GM21526 (cell line): ENCODE results near the gene CEP76.

Experiments
- ATAC-seq: cut with Tn5 transposase; IDR thresholded peaks from one replicate; pipeline ENCODE4 v1.9.1; 2021; ENCODE audit warnings: moderate library complexity; ENCODE audit not compliant: unreplicated experiment, low FRiP score

The CEP76 gene

GRCh38 chr18:12702221-12703095 lies at the start of gene CEP76, which contains the start of gene PSMG2:
Gene CEP76, minus strand, starts transcription at chr18:12702723. Its CDS starts 175 bp downstream, at chr18:12702548.
Gene PSMG2, plus strand, starts transcription at chr18:12703042. Its CDS starts 66 bp downstream, at chr18:12703108.
- ATAC-seq, result peak; percentile 63

- ATAC-seq, result no peak
These were observed 49.4 kb upstream of the CEP76 start for GRCh38 chr18:12751891-12752290.

GRCh38 chr18:12751503-12751884 lies 49.0 kb upstream of the CEP76 start:
- no peak for ATAC-seq

- ATAC-seq, result no peak
These were observed 48.4 kb upstream of the CEP76 start for GRCh38 chr18:12750715-12751502.

GRCh38 chr18:12750076-12750714 lies 47.7 kb upstream of the CEP76 start:
- ATAC-seq, result peak; percentile 55

GRCh38 chr18:12749121-12749520 lies 46.6 kb upstream of the CEP76 start:
- ATAC-seq, result no peak

GRCh38 chr18:12748671-12749070 lies 46.1 kb upstream of the CEP76 start:
- ATAC-seq, result no peak

- no peak for ATAC-seq
These were observed 45.2 kb upstream of the CEP76 start for GRCh38 chr18:12747530-12748315.

GRCh38 chr18:12745095-12745795 lies 42.7 kb upstream of the CEP76 start:
- ATAC-seq, result no peak

- ATAC-seq, result no peak
These were observed 41.6 kb upstream of the CEP76 start for GRCh38 chr18:12744103-12744502.

- ATAC-seq, result no peak
These were observed 39.9 kb upstream of the CEP76 start for GRCh38 chr18:12742453-12742852.

- no peak for ATAC-seq
These were observed 38.8 kb upstream of the CEP76 start for GRCh38 chr18:12741351-12741750.

- ATAC-seq, result no peak
These were observed 34.9 kb upstream of the CEP76 start for GRCh38 chr18:12737243-12737902.

- no peak for ATAC-seq
These were observed 24.4 kb upstream of the CEP76 start for GRCh38 chr18:12726774-12727550.

GRCh38 chr18:12726331-12726730 lies 23.8 kb upstream of the CEP76 start:
- no peak for ATAC-seq

GRCh38 chr18:12722731-12723130 lies 20.2 kb upstream of the CEP76 start:
- ATAC-seq, result no peak

- no peak for ATAC-seq
These were observed 19.2 kb upstream of the CEP76 start for GRCh38 chr18:12721495-12722275.

- no peak for ATAC-seq
These were observed 8.9 kb upstream of the CEP76 start for GRCh38 chr18:12711446-12711845.
